DOHH2 (cell line): Measurements from ENCODE around the gene DDX55.

ENCODE experiments used
- H3F3A ChIP-seq: fragments of 200-600 bp; sonication (generic), shearing (Covaris generic); 2 replicates; pipeline ENCODE4 v1.6.0; 2016; ENCODE audit warnings: antibody characterized with exemption, mild to moderate bottlenecking; ENCODE audit not compliant: control insufficient read depth, insufficient read depth
- H3K27ac ChIP-seq: fragments of 200-600 bp; sonication (generic); 2 replicates; pipeline ENCODE4 v1.5.1; 2014; ENCODE audit warnings: low read depth, mild to moderate bottlenecking, low read length, moderate library complexity
- H3K27me3 ChIP-seq: fragments of 200-600 bp; sonication (generic); 2 replicates; pipeline ENCODE4 v1.6.1; 2014; ENCODE audit warnings: mild to moderate bottlenecking, low read length, mixed read lengths; ENCODE audit not compliant: control insufficient read depth
- H3K36me3 ChIP-seq: fragments of 200-600 bp; sonication (generic); 2 replicates; pipeline ENCODE4 v1.6.1; 2014; ENCODE audit warnings: mild to moderate bottlenecking, low read length, moderate library complexity, mixed read lengths; ENCODE audit not compliant: control insufficient read depth
- H3K4me1 ChIP-seq: fragments of 200-600 bp; sonication (generic); 2 replicates; pipeline ENCODE4 v1.6.1; 2014; ENCODE audit warnings: mild to moderate bottlenecking, low read length, mixed read lengths; ENCODE audit not compliant: control insufficient read depth
- H3K4me2 ChIP-seq: fragments of 200-600 bp; sonication (generic); 2 replicates; pipeline ENCODE4 v1.6.0; 2014; ENCODE audit warnings: mild to moderate bottlenecking, low read length, moderate library complexity
- H3K4me3 ChIP-seq: fragments of 200-600 bp; sonication (generic); 2 replicates; pipeline ENCODE4 v1.5.1; 2014; ENCODE audit warnings: mild to moderate bottlenecking, low read length, mixed read lengths
- H3K79me2 ChIP-seq: fragments of 200-600 bp; sonication (generic); 2 replicates; pipeline ENCODE4 v1.6.1; 2014; ENCODE audit warnings: mild to moderate bottlenecking, low read length, mixed read lengths; ENCODE audit not compliant: control insufficient read depth
- H3K9me2 ChIP-seq: fragments of 200-600 bp; sonication (generic); replicated peaks from 2 replicates; pipeline ENCODE4 v1.6.1; 2014; ENCODE audit warnings: mild to moderate bottlenecking, low read length, mixed read lengths; ENCODE audit not compliant: control insufficient read depth
- H3K9me3 ChIP-seq: fragments of 200-600 bp; sonication (generic); 2 replicates; pipeline ENCODE4 v1.6.1; 2014; ENCODE audit warnings: antibody characterized with exemption, low read length, mixed read lengths; ENCODE audit not compliant: control insufficient read depth, insufficient read depth
- H4K20me1 ChIP-seq: fragments of 200-600 bp; sonication (generic); 2 replicates; pipeline ENCODE4 v1.6.0; 2014; ENCODE audit warnings: low read depth, mild to moderate bottlenecking, antibody characterized with exemption, low read length, moderate library complexity; ENCODE audit not compliant: control insufficient read depth, insufficient read depth
- EZH2phosphoT487 ChIP-seq: fragments of 200-600 bp; sonication (generic); IDR thresholded peaks from 2 replicates; pipeline ENCODE4 v1.6.1; 2017; ENCODE audit warnings: borderline replicate concordance, mild to moderate bottlenecking, antibody characterized with exemption, low read length, moderate library complexity, mixed read lengths
- TF ChIP-seq, protein P1 (sequence below): fragments of 200-600 bp; sonication (generic); IDR thresholded peaks from one replicate; pipeline ENCODE4 v1.5.1; 2014; ENCODE audit warnings: antibody characterized with exemption, mild to moderate bottlenecking, low read depth, low read length; ENCODE audit not compliant: poor library complexity, severe bottlenecking

The DDX55 gene

DNA sequence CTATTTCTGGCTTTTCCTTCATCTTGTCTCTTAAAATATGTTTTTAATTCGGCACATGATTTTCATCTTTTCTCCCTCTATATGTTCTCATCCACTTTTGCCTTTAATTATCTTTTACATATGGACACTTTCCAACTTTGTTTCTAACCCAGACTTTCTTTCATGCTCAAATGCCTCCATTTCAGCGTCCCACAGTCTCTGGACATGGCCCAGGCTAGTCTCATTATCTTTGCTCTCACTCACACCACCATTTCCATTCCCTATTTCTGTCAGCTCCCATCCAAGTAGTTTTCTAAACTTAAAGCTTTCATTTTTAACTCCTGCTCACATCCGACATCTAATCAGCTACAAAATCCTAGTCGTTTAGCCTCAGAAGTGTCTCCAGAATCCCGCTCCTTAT is 46.5 kb downstream of the DDX55 start:
- no peaks in the 10 kb centered on the region for H3K4me1 ChIP-seq
- H3K27me3 ChIP-seq = no peaks in the 10 kb centered on the region
- no peak overlapping the region for H3K4me2 ChIP-seq
- H3K9me3 ChIP-seq = no peaks in the 10 kb centered on the region
- H4K20me1 ChIP-seq = no peaks in the 10 kb centered on the region
- 0 out of 2 replicates have a peak, but pooled peaks cover 11% of the 10 kb centered on the region for H3K79me2 ChIP-seq
- H3F3A ChIP-seq = no peaks in the 10 kb centered on the region
- no peaks in the 10 kb centered on the region for H3K9me2 ChIP-seq
- no peak for TF ChIP-seq EZH2phosphoT487
- TF ChIP-seq, protein P1, sequence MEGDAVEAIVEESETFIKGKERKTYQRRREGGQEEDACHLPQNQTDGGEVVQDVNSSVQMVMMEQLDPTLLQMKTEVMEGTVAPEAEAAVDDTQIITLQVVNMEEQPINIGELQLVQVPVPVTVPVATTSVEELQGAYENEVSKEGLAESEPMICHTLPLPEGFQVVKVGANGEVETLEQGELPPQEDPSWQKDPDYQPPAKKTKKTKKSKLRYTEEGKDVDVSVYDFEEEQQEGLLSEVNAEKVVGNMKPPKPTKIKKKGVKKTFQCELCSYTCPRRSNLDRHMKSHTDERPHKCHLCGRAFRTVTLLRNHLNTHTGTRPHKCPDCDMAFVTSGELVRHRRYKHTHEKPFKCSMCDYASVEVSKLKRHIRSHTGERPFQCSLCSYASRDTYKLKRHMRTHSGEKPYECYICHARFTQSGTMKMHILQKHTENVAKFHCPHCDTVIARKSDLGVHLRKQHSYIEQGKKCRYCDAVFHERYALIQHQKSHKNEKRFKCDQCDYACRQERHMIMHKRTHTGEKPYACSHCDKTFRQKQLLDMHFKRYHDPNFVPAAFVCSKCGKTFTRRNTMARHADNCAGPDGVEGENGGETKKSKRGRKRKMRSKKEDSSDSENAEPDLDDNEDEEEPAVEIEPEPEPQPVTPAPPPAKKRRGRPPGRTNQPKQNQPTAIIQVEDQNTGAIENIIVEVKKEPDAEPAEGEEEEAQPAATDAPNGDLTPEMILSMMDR = no peak
- peaks cover 79% of the 10 kb centered on the region for H3K36me3 ChIP-seq
- no peak overlapping the region for H3K27ac ChIP-seq
- no peak overlapping the region for H3K4me3 ChIP-seq

DNA sequence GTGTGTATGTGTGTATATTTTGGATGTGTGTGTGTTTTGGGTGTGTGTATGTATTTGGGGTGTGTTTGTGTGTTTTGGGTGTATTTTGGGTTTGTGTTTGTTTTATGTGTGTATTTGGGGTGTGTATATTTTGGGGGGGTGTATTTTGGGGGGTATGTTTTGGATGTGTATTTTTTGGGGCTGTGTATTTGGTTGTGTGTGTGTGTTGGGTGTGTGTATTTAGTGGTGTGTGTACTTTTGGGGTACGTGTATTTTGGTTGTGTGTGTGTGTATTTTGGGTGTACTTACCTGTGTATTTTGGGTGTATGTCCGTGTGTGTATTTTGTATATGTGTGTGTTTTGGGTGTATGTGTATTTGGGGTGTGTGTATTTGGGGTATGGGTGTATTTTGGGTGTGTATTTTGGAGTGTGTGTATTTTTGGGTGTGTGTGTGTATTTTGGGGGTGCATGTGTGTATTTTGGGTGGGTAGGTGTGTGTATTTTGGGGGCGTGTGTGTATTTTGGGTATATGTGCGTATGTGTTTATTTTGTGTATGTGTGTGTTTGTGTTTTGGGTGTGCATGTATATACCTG is 52.3 kb downstream of the DDX55 start:
- Histone ChIP-seq H3K27ac (no peak overlapping the region), H3F3A (no peaks in the 10 kb centered on the region), H3K36me3 (peaks cover 80% of the 10 kb centered on the region), H3K79me2 (no peaks in the 10 kb centered on the region), H3K27me3 (no peaks in the 10 kb centered on the region), H3K9me3 (no peaks in the 10 kb centered on the region), H3K4me1 (peaks cover 6% of the 10 kb centered on the region; the same call in 1 of the 2 replicates), H3K9me2 (no peaks in the 10 kb centered on the region), H3K4me3 (no peak overlapping the region), H4K20me1 (no peaks in the 10 kb centered on the region), H3K4me2 (no peak overlapping the region)
- TF ChIP-seq EZH2phosphoT487 = no peak
- TF ChIP-seq, protein P1 = no peak

DNA sequence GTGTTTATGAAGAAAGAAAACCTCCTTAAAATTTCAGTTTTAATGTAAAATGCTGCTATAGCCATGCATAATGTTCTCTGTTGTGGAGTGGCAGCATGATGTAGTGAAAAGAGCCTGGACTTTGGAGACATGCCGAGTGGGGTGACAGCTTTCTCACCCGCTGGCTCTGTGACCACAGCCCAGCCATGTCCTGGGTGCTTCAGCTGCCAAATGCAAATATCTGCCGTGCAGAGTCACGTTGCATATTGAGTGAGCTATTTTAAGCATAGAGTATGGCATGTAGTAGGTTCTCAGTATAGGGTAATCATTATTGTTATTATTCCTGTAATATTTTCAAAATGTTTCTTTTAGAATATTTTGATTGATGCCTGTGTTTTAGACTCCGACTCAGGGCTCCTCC is 53.5 kb downstream of the DDX55 start:
- H3K4me3 ChIP-seq = no peak overlapping the region
- H3K27me3 ChIP-seq = no peaks in the 10 kb centered on the region
- peaks cover 6% of the 10 kb centered on the region; the same call in 1 of the 2 replicates for H3K4me1 ChIP-seq
- TF ChIP-seq EZH2phosphoT487 = no peak
- TF ChIP-seq, protein P1 = no peak
- no peaks in the 10 kb centered on the region for H4K20me1 ChIP-seq
- H3K36me3 ChIP-seq = peaks cover 80% of the 10 kb centered on the region
- no peak overlapping the region for H3K27ac ChIP-seq
- no peaks in the 10 kb centered on the region for H3K79me2 ChIP-seq
- H3K4me2 ChIP-seq = no peak overlapping the region
- no peaks in the 10 kb centered on the region for H3F3A ChIP-seq
- no peaks in the 10 kb centered on the region for H3K9me2 ChIP-seq
- no peaks in the 10 kb centered on the region for H3K9me3 ChIP-seq
